Keratinocyte (primary cell): Measurements from ENCODE around the gene BCAP31. TPM values are rescaled to one million over a fixed set of nuclear protein-coding genes. Genes with fewer than 3 reads are reported as not detected.
"Not testable (repeated sequence)": the region's sequence is repeated elsewhere in the genome, so short reads cannot be mapped to it uniquely, and the experiment has no call there.

Experiments
- DNase-seq: peaks from one replicate; pipeline ENCODE4 v3.0.0-alpha.2; 2011; ENCODE audit warnings: low read depth, missing footprints, low spot score
- FAIRE-seq: peaks from 2 replicates; lab custom pipeline; 2011; peaks lifted over from hg19 to GRCh38; lab: Jason Lieb, UNC
- H2AFZ ChIP-seq: 2 replicates; pipeline ENCODE4 v1.6.0; 2012; ENCODE audit warnings: low read length, control low read depth, inconsistent platforms; ENCODE audit not compliant: control insufficient read depth
- H3K27ac ChIP-seq: 2 replicates; pipeline ENCODE4 v1.5.1; 2011; ENCODE audit warnings: low read length; ENCODE audit not compliant: control insufficient read depth, insufficient read depth
- H3K27me3 ChIP-seq: 3 replicates; pipeline ENCODE4 v1.6.0; 2011; ENCODE audit warnings: low read length; ENCODE audit not compliant: control insufficient read depth, insufficient read depth; ENCODE audit errors: extremely low read depth
- H3K36me3 ChIP-seq, 2 experiments: 2 replicates in 1 of 2; 3 replicates in 1 of 2; pipeline ENCODE4 v1.5.1; 2011; ENCODE audit warnings: low read length in 2 of 2, mild to moderate bottlenecking in 1 of 2; ENCODE audit not compliant: control insufficient read depth in 2 of 2, insufficient read depth in 2 of 2; ENCODE audit errors: extremely low read depth in 1 of 2
- H3K4me1 ChIP-seq: 3 replicates; pipeline ENCODE4 v1.5.1; 2011; ENCODE audit warnings: low read length; ENCODE audit not compliant: control insufficient read depth, insufficient read depth; ENCODE audit errors: extremely low read depth
- H3K4me2 ChIP-seq: 3 replicates; pipeline ENCODE4 v1.6.0; 2011; ENCODE audit warnings: low read depth, low read length; ENCODE audit not compliant: control insufficient read depth, insufficient read depth; ENCODE audit errors: extremely low read depth
- H3K4me3 ChIP-seq, 3 experiments: fragments of 200-600 bp in 1 of 3; sonication (generic) in 1 of 3; 2 replicates in 2 of 3; 3 replicates in 1 of 3; pipeline ENCODE4 v1.5.1; 2011 to 2016; ENCODE audit warnings: low read length in 3 of 3, mild to moderate bottlenecking in 3 of 3, control low read depth in 2 of 3, inconsistent platforms in 1 of 3, low read depth in 1 of 3, mixed read lengths in 1 of 3, mixed run types in 1 of 3, moderate library complexity in 1 of 3; ENCODE audit not compliant: control insufficient read depth in 2 of 3, insufficient read depth in 2 of 3; ENCODE audit errors: extremely low read depth in 1 of 3
- H3K79me2 ChIP-seq: 2 replicates; pipeline ENCODE4 v1.6.0; 2012; ENCODE audit warnings: low read length; ENCODE audit not compliant: control insufficient read depth, insufficient read depth
- H3K9ac ChIP-seq: 3 replicates; pipeline ENCODE4 v1.6.0; 2011; ENCODE audit warnings: low read length; ENCODE audit not compliant: control insufficient read depth, insufficient read depth; ENCODE audit errors: extremely low read depth
- H3K9me1 ChIP-seq: 3 replicates; pipeline ENCODE4 v1.6.0; 2011; ENCODE audit warnings: low read length; ENCODE audit not compliant: control insufficient read depth, insufficient read depth; ENCODE audit errors: extremely low read depth
- H3K9me3 ChIP-seq: 2 replicates; pipeline ENCODE4 v1.5.1; 2012; ENCODE audit warnings: low read depth, low read length; ENCODE audit not compliant: control insufficient read depth
- H4K20me1 ChIP-seq: 3 replicates; pipeline ENCODE4 v1.6.0; 2011; ENCODE audit warnings: low read length; ENCODE audit not compliant: control insufficient read depth, insufficient read depth; ENCODE audit errors: extremely low read depth
- dilution Hi-C: fragments of 300-500 bp; cut with MboI; formaldehyde crosslinking; loops from one replicate; pipeline ENCODE4 v1.7.0; 2020; ENCODE audit warnings: low sequenced_read_pairs; ENCODE audit not compliant: extremely low pct_ligation_motif_present
- polyA plus RNA-seq, 5 experiments: library from polyadenylated mRNA; depleted of rRNA in 3 of 5; stranded (reverse) in 3 of 5; stranded (forward) in 1 of 5; unstranded in 1 of 5; fragments of >200 nt; gene quantifications; 1 replicate in 1 of 5; 2 replicates in 3 of 5; 3 replicates in 1 of 5; pipeline versions ENCODE4 v1.2.1 to v1.2.3, GENCODE V29; 2011 to 2012; ENCODE audit warnings: missing spikeins in 2 of 5, low read depth in 1 of 5, low replicate concordance in 1 of 5
- TF ChIP-seq, protein P1 (sequence below), 3 experiments: IDR thresholded peaks in 1 of 3; conservative IDR thresholded peaks in 1 of 3; optimal IDR thresholded peaks in 1 of 3; 2 replicates in 2 of 3; 3 replicates in 1 of 3; pipeline versions ENCODE3 to v1.5.1; 2011; ENCODE audit warnings: low read length in 3 of 3, mild to moderate bottlenecking in 3 of 3, moderate library complexity in 2 of 3, control low read depth in 1 of 3, inconsistent platforms in 1 of 3; ENCODE audit not compliant: insufficient read depth in 2 of 3; ENCODE audit errors: extremely low read depth in 1 of 3

Gene BCAP31
- polyA plus RNA-seq, 1 donor (not counting 4 experiments of a cell fraction or from before 2014, with no cell fraction given) = 262 TPM

DNA sequence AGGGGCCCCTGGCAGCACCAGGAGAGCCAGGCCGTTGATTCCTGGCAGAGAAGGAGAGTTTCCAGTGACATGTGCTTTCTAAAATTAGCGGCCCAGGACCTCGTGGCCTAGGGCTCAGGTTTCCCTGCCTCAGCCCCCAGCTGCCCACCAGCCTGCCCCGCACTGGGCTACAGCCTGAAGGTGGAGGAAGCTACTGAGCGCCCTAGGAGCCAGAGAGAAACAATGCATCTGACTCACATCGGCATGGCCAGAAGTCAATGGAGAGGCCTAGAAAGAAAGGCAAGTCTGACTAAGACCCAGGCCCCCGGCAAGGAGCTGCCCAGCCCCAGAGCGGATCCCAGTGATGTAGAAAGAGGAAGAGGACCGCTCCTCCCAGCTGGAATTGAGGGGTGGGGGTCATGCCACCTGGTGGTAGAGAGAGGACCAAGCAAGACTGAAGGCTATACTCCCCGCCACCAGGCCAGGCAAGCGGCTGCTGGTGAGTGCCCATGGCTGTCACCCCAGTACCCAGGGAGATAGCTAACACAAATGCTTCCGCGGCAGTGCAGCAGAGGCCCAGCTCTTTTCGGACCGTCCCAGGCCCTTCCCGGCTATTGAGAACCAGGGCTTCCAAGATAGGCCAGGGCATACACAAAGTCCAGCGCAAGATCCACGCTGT, 18.7 kb downstream of the BCAP31 start:
- H3K36me3 ChIP-seq, FAIRE-seq, H3K27me3 ChIP-seq, H3K4me2 ChIP-seq, H2AFZ ChIP-seq, H3K79me2 ChIP-seq, DNase-seq, H4K20me1 ChIP-seq, H3K9me3 ChIP-seq, H3K9me1 ChIP-seq, dilution Hi-C loops, H3K4me3 ChIP-seq: not testable (repeated sequence)
- Histone ChIP-seq H3K4me1 (peaks cover 49% of the 10 kb centered on the region), H3K27ac (peak overlapping the region; percentile 31), H3K9ac (peak overlapping the region; percentile 15)
- TF ChIP-seq, protein P1, sequence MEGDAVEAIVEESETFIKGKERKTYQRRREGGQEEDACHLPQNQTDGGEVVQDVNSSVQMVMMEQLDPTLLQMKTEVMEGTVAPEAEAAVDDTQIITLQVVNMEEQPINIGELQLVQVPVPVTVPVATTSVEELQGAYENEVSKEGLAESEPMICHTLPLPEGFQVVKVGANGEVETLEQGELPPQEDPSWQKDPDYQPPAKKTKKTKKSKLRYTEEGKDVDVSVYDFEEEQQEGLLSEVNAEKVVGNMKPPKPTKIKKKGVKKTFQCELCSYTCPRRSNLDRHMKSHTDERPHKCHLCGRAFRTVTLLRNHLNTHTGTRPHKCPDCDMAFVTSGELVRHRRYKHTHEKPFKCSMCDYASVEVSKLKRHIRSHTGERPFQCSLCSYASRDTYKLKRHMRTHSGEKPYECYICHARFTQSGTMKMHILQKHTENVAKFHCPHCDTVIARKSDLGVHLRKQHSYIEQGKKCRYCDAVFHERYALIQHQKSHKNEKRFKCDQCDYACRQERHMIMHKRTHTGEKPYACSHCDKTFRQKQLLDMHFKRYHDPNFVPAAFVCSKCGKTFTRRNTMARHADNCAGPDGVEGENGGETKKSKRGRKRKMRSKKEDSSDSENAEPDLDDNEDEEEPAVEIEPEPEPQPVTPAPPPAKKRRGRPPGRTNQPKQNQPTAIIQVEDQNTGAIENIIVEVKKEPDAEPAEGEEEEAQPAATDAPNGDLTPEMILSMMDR (optimal IDR thresholded peaks at IDR 0.05 in 1 of 3, IDR thresholded peaks at IDR 0.05 in 1 of 3, conservative IDR thresholded peaks at IDR 0.05 in 1 of 3; ENCODE audit: extremely low read depth in 1 of 3, insufficient read depth in 2 of 3, low read length in 3 of 3) = peak in 1 of 3 experiments; percentile 12

DNA sequence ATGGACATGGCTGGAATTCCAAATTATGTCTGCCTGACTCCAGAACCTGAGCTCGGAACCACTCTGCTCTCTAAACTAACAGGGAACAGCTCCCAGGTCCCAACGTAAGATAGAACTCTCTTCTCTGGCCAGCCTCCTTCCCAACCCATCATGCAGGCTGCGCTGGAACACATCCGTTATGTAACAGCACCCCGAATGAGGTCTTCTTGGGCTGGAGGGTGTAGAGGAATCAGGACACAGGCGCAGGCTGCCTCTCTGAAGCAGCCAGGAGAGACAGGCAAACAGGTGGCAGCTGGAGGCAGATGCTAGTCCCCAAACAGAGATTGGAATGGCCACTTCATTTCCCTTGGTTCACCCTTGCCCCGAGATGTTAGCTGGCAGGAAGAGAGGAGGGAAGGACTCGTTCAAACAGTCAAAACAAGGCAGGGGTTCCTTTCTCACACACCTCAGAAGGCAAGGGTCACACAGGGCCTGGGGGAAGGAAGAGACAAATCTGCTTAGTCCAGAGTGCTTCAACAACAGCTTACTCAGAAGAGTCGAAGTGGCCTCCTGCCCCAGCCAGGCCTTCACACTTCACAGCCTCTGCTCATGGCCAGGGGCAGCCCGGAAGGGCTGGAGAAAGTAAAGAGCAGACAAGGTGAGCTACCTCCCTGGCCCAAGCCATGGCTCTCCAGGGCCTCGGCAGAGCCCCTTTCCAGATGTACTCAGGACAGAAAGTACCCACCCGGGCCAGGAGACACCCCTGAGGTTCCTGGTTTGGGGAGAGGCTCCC, 19.4 kb downstream of the BCAP31 start:
- H3K27ac ChIP-seq = peak overlapping the region; percentile 31
- DNase-seq, H3K4me2 ChIP-seq, H3K4me3 ChIP-seq, H3K27me3 ChIP-seq, H2AFZ ChIP-seq, H4K20me1 ChIP-seq, dilution Hi-C loops, H3K79me2 ChIP-seq, H3K9me3 ChIP-seq, FAIRE-seq, H3K36me3 ChIP-seq, H3K9me1 ChIP-seq: not testable (repeated sequence)
- H3K9ac ChIP-seq = peak overlapping the region; percentile 15
- peaks cover 47% of the 10 kb centered on the region for H3K4me1 ChIP-seq
